OCI-M2 (cell line): Measurements from ENCODE around the gene CCDC181.
"Not testable (repeated sequence)": the region's sequence is repeated elsewhere in the genome, so short reads cannot be mapped to it uniquely, and the experiment has no call there.

Experiments
- DNase-seq: peaks from one replicate; lab custom pipeline; 2025; ENCODE audit not compliant: unreplicated experiment; lab: John Stamatoyannopoulos, UW

The CCDC181 gene

DNA sequence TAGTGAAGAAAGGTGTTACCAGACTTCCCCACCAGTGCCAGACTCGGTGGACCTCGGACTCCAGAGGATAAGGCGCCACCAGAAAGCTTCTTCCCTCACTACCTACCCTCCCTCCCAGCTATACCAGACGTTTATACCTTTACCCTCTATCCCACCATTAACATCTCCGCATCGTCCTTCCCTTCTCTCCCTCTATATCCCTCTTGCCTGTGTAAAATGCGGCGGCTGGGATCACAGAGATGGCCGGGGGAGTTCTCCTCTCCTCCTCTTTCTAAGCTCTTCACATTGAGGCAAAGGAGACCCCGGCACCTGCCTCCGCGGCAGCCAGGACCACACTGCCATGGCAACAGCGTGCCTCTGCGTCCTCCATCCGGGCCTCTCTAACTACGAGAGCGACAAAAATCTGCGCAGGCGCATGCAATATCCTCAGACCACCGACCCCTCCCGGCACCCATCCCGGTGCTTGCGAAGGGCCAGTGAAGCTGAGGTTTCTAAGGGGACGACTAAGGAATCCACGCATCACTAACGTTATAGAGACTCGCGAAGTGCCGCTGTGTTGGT, at the start of gene CCDC181:
Gene CCDC181, minus strand, starts transcription at position 394 of the 561 bp plus-strand sequence. CDS start 2,547 bp downstream, outside the sequence.
- no peak for DNase-seq

DNA sequence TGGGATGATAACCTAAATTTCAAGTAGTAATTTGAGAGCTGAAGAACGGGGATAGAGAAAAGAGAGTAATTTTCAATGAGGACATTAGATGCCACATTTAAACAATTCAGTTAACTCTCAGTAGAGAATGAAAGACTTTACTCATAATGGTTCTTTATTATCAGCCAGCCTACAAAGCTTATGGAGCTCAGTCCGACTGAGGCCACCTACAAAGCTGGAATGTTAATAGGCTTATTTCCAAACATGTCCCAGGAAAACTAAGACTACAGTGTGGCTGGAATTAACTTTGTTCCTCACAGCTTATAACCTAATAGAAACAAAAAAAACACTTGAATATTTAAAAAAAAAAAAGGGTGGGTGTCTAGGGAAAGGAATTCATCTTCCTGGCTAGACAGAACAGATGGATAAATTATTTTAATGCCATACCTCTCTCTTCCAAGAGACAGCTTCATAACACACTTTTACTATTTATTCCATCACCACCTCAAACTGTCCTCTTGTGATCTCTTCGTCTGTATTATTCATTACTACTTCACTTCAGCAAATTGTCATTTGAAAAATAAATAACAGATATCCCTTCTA, 48.6 kb upstream of the CCDC181 start:
- no peak for DNase-seq

DNA sequence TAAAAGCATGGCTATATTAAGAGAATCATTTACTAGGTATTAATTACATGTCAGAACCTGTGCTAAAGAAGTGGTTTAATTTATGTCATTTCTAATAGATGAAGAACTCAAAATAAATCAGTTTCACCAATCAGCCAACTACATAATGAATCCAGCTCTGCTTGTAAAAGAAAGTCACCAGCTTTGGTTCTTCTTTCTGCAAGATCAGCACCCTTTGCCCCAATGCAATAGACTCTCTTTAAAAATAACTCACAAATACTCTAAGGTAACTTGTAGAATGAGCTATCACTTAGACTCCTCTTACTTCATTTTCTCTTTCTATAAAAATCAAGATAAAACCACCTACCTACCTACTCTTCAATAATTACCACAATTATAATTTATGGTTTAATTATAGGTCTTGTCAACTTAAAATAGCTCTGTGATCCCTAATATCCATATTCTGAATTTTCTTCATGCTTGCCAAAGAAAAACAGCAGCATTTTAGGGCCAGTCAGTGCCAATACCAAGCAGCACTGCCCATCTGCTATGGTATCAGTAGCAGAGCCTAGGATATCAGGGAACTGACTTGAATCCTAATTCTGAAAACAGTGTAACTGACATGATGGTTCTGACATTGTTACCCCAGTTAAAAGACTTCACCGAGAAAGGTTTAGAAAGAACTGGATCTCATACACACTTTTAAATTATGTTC, 47.2 kb upstream of the CCDC181 start:
- DNase-seq, result no peak

DNA sequence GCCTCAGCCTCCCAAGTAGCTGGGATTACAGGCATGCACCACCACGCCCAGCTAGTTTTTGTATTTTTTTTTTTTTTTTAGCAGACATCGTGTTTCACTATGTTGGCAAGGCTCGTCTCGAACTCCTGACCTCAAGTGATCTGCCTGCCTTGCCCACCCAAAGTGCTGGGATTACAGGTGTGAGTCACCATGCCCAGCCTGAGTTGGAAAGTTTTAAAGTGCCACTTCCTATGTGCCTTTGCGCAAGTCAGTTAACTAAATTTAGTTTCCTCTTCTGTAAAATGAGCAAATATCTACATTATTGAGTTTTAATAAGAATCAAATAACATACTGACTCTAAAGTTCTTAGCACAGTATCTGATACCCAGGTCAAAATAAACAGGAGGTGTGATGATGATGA, 46.1 kb upstream of the CCDC181 start:
- no peak for DNase-seq

DNA sequence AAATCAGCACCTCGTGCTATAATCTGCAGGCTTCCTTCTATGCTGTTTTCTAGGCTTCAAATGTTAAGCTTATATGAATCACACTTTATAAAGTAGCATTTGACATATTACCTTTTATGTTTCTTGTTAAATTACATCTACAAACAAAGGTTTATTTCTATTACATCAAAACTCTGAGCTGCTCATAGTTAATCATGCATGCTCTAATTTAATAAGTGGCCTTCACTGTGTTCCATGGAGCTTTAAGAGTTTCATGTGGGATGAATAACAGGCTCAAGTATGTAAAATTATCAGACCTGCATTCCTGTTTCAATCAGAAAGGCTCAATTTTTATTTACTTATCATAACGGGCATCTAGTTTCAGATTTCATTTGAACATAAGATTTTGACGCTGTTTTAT, 45.5 kb upstream of the CCDC181 start:
- no peak for DNase-seq

DNA sequence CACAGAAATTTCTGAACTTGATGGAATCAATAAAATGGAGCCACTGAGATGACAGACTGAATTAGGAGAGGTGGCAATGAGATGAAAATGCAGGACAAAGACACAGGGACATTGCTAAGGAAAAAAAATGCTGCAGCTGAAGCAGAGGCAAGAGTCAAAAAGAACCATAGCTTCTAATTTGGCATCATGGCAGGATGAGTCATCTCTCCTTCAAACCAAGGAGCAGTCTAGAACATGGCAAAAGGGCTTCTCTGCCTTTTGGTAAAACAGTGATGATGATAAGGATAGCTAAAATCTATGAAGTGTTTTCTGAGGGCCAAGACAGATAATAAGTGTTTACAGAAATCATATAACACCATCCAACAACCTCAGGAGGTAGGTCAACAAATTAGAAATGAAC, 41.7 kb upstream of the CCDC181 start:
- DNase-seq, result no peak

DNA sequence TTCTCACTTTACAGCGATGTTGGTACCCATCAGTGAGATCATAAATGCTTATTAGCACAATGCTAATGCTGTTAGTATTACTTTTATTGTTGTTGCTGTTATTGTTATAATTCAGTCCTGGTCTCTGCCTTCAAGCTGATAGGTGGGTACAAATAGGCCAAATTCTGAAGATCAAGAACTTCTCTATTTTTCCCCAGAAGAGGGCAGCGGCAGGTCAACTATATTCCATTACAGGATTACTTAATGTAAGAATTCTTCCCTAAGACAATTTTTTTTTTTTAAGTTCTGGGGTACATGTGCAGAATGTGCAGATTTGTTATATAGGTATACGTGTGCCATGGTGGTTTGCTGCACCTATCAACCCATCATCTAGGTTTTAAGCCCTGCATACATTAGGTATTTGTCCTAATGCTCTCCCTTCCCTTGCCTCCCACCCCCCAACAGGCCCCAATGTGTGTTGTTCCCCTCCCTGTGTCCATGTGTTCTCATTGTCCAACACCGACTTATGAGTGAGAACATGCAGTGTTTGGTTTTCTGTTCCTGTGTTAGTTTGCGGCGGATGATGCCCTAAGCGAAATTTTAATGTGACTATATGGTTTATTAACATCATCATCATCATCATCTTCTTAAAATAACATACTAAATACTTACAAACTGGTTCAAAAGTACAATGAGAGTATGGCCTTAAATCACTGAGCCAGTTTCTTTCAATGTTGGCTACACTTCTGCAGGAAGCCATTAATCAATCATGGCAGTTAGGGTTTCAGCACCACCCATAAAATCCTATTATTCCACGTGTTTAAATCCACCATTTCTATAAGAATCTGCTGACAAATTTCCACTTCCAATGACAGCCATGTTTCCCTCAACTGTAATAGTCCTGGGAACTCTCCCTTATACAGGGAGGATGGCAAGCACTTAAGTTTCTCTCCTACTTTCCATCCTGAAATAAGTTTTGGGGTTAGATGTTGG, 39.3 kb upstream of the CCDC181 start:
- no peak for DNase-seq

DNA sequence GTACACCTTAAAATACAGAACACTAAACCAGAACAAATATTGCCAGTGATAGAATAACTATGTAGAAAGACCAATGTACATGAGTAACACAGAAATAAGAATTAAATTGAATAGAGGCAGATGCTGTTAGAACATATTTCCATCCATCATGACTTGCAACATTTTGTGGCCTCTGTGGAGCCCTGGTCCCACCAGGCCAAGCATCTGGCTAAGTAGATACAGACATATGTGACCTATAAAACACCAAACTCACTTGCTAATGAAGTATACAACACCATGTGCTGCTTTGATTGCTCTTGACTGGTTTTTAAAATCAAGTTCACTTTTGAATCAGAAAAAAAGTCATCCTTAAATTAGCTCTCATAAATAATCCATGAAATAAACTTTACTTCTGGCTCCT, 38.0 kb upstream of the CCDC181 start:
- DNase-seq, result no peak

DNA sequence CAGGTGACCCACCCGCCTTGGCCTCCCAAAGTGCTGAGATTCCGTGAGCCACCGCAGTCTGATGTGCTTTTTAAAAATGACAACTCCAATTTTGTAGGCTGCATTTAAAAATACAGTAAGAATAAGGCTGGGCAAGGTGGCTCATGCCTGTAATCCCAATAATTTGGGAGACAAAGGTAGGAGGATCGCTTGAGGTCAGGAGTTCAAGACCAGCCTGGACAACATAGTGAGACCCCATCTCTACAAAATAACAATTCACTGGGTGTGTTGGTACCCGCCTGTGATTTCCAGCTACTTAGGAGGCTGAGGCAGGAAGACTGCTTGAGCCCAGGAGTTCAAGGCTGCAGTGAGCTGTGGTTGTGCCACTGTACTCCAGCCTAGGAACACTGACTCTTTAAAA, 35.1 kb upstream of the CCDC181 start:
- DNase-seq, result no peak

DNA sequence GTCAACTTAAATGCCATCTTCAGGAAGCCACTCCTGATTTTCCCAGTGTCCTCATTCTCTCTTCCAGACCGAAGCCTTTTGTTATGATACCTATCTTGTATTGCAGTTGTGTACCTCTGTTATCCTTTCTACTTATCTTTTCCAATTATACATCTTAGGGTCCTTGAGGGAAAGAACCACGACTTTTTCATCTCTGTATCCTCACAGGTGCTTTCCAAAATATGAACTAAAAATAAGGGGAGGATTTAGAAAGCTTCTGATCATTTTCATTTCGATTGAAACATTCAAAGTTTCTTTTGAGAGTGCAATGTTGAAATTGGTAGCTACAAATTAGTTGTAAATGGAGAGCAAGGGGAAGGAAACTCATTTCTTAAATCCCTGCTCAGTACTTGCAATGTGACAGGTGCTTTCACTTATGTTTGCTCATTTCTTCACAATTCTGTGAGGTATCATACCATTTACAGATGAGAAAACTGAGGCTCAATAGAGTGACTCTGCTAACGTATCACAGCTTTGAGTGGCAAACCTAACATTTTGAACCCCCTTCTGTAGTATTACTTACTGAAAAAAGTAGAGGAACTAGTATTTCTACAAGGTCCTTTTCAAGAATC, 34.2 kb upstream of the CCDC181 start:
- DNase-seq, result no peak

DNA sequence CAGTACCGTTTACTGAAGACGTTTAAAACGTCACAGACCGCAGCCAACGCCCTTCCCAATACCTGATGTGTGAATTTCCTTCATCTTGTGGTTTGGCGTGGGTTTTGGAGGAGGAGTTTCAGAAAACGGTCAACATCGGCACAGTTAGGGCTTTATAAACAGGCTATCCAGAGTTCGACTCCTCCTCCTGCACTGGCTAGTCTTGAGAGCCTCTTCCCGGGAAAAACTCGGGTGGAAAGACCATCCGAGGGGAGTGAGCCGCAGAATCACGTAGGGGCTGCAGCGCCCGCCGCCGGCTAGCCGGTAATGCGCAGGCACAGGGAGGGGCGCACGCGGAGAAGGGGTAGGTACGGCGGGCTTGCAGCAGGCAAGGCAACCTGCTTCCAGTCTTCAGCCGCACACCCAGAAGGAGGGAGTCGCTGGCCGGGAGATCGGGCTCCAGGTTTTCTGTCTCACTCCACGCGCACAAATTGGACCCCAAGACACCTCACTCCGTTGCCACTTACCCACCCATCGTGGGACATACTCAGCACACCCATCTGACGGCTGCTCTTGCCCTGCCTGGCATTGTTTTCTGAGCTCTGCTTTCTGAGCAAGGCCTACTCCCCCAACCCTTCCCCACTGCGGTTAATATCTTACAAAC, 33.0 kb upstream of the CCDC181 start:
- no peak for DNase-seq

DNA sequence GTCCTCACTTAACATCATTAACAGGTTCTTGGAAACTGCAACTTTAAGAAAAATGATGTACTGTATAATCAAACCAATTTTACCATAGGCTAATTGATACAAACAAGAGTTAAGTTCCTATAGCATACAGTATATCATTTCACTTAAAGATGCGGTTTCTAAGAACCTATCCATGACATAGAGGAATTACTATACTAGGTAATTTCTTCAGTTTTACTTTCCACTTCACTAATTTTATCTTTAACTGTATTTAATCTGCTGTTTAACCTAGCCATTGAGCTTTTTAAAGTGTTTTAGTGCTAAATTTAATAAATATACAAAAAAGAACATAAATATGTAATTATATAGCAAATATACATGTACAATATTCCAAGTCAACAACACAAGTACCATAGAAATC, 30.2 kb upstream of the CCDC181 start:
- DNase-seq, result no peak

DNA sequence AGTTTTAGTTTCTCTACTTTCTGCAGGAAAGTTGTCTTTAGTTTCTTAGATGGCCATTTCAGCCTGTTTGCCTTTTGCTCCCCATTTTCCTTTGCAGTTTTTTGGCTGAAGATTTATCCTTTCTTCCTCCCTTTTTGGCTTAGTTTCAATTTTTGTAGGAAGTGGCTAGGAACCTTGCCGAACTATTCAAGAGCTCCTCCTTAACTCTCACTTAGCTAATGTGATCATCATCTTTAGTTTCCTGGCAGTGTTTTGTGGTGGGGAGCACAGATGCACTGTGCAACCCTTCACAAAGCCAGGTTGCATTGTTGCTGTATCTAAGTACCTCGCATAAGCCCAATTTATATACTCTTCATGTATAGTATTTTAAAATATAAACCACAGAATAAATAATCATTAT, 28.8 kb upstream of the CCDC181 start:
- no peak for DNase-seq

DNA sequence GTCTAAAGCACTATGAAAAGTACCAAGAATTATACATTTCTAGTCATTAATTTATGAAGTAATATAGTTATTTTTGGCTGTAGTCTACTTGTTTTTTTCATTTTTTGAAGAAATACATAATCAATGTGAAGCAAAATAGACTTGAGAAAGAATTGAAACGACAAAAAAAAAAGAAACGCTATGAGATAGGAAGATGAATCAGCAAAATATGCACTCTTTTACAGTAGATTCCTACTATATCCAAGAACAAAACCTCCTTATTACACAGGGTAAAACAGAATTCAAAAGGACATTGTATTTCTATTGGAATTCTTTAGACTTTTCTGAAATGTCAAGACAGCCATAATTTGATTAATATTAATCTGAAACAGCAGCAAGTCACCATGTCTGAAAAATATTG, 25.6 kb upstream of the CCDC181 start:
- no peak for DNase-seq

DNA sequence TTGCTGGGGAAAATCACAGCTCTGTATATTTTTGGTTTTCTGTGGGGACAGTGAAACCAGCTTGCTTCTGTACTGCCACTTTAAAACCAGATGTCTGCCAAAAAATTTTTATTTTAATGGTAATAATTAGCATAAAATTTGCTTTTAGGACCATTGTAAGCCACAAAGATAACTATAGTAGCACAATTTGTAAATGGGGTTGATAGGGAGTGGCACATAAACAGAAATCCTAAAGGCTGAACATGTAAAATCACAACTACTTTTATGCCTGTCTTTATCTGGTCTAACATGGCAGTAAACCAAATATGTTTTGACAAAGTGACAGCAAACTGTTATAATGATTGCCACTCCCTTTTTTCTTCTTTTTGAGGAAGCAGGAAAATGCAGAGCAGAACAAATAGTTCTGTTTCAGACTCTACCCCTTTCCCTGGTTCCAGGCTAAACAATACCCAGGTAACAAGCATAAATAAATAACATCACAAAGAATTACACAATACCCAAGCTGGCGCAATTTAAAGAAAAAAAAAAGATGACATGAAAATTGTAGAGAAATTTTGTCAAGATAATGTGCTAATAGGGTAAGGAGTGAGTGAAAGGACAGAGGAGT, 24.0 kb upstream of the CCDC181 start:
- no peak for DNase-seq

DNA sequence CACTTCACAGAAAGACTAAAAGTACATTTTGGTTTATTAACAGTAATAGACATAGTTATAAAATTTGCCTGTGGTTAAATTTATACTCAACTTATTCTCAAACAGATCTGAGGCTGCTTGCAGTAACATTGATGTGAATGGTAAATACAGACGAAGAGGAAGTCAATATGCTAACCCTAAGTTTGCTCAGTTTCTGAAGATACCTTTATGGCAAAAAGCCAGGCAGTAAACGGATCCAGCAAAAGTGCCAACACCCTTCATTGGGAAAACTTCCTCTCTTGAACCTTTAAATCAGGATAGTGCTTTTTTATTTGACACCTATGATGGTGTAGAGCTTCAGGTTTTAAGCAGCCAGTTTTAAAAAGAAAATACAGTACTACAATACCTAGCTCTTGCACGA, 16.6 kb upstream of the CCDC181 start:
- no peak for DNase-seq

DNA sequence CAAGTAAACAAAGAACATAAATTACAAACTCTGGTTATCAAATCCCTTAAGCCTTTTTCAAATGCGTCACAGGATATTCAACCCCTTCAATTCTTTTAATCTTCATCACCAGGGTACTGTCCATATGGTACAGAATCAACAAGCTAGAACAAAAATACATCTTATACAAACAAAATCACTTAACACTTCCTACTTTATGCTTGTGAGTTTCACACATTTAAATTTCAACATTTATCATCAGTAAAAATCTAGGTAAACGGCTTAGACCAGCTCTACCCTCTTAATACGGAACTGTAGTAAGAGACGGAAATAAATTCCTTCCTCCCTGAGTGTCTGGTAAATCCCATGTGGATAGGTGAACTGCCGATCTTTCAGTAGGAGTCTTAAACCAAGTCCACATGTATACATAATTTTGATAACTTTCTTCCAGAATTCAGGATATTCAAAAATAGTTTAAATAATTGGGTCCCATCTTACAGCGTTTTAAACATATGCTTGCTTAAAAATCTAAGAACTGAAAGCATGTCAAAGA, 1.0 kb downstream of the CCDC181 start:
- DNase-seq, result no peak

DNA sequence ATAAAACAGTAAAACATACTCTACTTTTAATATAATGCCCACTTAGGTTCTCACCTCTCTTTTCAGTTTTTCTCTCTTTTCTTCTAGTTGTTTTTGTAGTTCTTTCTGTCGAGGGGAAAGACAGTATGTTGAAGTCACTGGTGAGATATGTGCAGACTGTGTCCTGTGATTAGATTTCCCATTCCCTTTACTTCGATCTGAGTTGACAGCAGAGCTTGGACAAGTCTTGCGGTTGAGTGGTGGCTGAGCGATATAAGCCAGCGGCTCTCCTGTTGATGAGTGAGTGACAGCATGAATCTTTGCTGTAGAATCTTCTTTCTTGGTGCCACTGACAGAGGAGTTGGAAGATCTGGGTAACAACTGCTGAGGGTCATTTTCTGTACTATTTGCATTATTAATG, 6.0 kb downstream of the CCDC181 start:
- DNase-seq, result no peak

DNA sequence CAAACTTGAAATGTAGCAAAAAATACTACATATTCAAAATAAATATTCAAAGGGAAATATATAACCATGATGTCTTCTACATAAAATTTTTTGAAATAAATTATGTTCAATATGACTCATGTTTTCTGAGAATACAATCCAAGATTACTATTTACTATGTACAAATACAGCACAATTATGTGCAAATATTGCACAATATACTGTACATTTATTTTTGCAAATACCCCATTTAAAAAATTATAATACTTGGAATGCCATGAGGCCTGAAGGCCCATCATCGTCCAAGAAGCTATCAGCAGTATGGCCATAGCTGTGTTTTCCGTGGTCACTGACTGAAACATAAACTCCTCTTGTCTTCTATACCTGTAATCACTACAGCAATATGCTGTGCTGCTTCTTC, 12.3 kb downstream of the CCDC181 start:
- no peak for DNase-seq

DNA sequence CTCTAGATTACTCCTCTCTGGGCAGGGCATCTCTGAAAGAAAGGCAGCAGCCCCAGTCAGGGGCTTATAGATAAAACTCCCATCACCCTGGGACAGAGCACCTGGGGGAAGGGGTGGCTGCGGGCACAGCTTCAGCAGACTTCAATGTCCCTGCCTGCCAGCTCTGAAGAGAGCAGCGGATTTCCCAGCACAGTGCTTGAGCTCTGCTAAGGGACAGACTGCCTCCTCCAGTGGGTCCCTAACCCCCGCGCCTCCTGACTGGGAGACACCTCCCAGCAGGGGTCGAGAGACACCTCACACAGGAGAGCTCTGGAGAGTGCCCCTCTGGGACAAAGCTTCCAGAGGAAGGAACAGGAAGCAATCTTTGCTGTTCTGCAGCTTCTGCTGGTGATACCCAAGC, 18.9 kb downstream of the CCDC181 start:
- DNase-seq, result not testable (repeated sequence)
